Left ventricle myocardium inferior (tissue), 1 donor: Measurements from ENCODE around the gene MZT1. TPM values are rescaled to one million over a fixed set of nuclear protein-coding genes. Genes with fewer than 3 reads are reported as not detected.

Experiments used
- DNase-seq: peaks from one replicate; pipeline ENCODE4 v3.0.0-alpha.2; 2020
- H3K27ac ChIP-seq: fragments of 200-600 bp; replicated peaks from 2 replicates; pipeline ENCODE4 v1.8.0; 2021
- H3K27me3 ChIP-seq: fragments of 200-600 bp; 2 replicates; pipeline ENCODE4 v1.8.0; 2021; ENCODE audit warnings: low read depth
- H3K36me3 ChIP-seq: fragments of 200-600 bp; 2 replicates; pipeline ENCODE4 v1.8.0; 2021
- H3K4me1 ChIP-seq: fragments of 200-600 bp; 2 replicates; pipeline ENCODE4 v1.8.0; 2021
- H3K4me3 ChIP-seq: fragments of 200-600 bp; 2 replicates; pipeline ENCODE4 v1.8.0; 2021; ENCODE audit warnings: mild to moderate bottlenecking, moderate library complexity
- H3K9me3 ChIP-seq: fragments of 200-600 bp; replicated peaks from 2 replicates; pipeline ENCODE4 v1.8.0; 2021
- intact Hi-C: fragments of 100-400 bp; cut with micrococcal nuclease; formaldehyde crosslinking; loops from one replicate; pipeline ENCODE4 v1.11.0; 2022
- long read RNA-seq: library from polyadenylated mRNA; unstranded; transcript quantifications from one replicate; pipeline ENCODE4 v2.0.0, GENCODE V29; 2021
- total RNA-seq: library from RNA; stranded (reverse); fragmentation: NEBNext Ultra II Directional; extraction: Animal tissue kit (Norgen Biotek cat#: 25700); gene quantifications from one replicate; pipeline ENCODE4 v1.2.1, GENCODE V29; 2021
- TF ChIP-seq, protein P1 (sequence below): fragments of 200-600 bp; IDR thresholded peaks from 2 replicates; pipeline ENCODE4 v1.8.0; 2021; ENCODE audit warnings: antibody characterized with exemption, mild to moderate bottlenecking, borderline replicate concordance
- donor health status: DM: no; HTN: yes; CAD: no; lungs with severe emphysema.

MZT1 gene, protein sequence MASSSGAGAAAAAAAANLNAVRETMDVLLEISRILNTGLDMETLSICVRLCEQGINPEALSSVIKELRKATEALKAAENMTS
- total RNA-seq, result 7.0 TPM
- long read RNA-seq, transcript MZT1-201 (3 exons, 2,299 nt), result major isoform, 24 of 24 reads
- long read RNA-seq, partial matches to known transcripts, result 0 of 24 reads
- long read RNA-seq, other reads (novel, unspliced or antisense), result 0 of 24 reads

DNA sequence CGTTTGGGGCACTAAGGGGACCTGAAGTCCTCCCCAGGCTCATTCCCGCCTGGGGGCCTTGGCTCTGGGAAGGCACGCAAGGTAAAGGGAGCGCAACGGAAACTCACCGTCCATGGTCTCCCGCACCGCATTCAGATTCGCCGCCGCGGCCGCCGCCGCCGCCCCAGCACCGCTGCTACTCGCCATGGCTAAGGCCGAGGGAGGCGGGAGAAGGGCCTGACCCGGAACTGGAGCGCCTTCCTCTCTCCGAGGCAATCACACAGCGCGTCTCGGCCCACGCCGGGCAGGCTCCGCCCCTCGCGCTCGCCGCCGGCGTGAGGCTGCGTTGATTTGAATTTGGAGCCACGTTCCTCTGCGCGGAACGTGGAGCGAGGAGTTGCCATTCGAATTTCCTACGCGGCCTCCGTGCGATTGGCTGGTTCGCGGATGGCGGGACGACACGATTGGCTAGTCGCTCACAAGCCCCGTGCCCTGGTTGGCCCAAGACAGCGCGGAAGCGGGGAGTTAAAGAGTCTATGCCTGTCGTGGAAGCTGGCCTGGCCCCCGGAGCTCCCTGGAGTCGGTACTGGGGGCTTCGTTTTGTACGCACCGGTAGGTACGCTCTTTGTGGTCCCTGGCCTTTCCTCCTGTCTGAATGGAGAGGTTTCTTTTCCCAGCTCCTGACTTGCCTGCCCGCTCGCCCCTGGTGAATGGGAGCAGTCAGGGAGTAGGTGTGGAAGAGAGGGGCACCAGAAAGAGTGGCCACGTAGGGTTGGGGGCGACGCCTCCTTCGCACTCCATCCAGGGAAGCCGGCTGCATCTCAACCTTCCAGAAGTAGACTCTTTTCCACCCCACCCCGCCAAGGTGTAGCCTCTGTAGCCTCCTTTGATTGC lies at the start of gene MZT1, which contains the start of gene BORA:
MZT1 (minus strand) TSS at position 213 of the 873 bp plus-strand sequence; CDS start at position 186, 27 bp downstream.
BORA (plus strand) TSS at position 507 of the 873 bp plus-strand sequence. CDS start 1,018 bp downstream, outside the sequence.
- H3K9me3 ChIP-seq, result no peaks in the 10 kb centered on the region
- no peaks in the 10 kb centered on the region for H3K27me3 ChIP-seq
- H3K4me3 ChIP-seq, result peak within 1 kb of the TSS; percentile 81
- H3K4me1 ChIP-seq, result peaks cover 30% of the 10 kb centered on the region
- peak; percentile 96 for DNase-seq
- H3K36me3 ChIP-seq, result peaks cover 6% of the 10 kb centered on the region
- peak within 1 kb of the TSS; percentile 70 for H3K27ac ChIP-seq
- intact Hi-C loops, result no loop called here
- TF ChIP-seq, protein P1, sequence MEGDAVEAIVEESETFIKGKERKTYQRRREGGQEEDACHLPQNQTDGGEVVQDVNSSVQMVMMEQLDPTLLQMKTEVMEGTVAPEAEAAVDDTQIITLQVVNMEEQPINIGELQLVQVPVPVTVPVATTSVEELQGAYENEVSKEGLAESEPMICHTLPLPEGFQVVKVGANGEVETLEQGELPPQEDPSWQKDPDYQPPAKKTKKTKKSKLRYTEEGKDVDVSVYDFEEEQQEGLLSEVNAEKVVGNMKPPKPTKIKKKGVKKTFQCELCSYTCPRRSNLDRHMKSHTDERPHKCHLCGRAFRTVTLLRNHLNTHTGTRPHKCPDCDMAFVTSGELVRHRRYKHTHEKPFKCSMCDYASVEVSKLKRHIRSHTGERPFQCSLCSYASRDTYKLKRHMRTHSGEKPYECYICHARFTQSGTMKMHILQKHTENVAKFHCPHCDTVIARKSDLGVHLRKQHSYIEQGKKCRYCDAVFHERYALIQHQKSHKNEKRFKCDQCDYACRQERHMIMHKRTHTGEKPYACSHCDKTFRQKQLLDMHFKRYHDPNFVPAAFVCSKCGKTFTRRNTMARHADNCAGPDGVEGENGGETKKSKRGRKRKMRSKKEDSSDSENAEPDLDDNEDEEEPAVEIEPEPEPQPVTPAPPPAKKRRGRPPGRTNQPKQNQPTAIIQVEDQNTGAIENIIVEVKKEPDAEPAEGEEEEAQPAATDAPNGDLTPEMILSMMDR, result no peak

DNA sequence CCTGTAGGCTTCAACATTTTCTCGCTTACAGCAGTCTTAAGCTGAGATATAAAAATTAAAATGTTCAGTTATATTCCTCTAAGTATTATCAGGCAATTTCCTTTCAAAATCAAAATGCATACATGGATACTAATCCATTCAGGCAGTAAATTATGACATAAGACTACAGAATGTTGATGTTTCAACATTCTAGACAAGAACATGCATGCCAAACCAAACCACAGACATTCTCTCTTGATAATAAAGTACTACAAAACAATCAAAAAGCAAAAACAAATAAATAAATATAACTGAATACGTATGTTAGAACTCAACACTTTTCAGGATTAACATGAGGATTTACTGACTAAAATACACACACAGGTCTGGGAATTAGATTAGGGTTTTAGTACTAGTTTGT lies 46.6 kb upstream of the MZT1 start:
- H3K27ac ChIP-seq, result no peak overlapping the region
- H3K4me3 ChIP-seq, result no peak overlapping the region
- peaks cover 5% of the 10 kb centered on the region for H3K4me1 ChIP-seq
- H3K27me3 ChIP-seq, result no peaks in the 10 kb centered on the region
- intact Hi-C loops, result no loop called here
- DNase-seq, result no peak
- H3K36me3 ChIP-seq, result peaks cover 92% of the 10 kb centered on the region
- TF ChIP-seq, protein P1, result no peak
- no peaks in the 10 kb centered on the region for H3K9me3 ChIP-seq

DNA sequence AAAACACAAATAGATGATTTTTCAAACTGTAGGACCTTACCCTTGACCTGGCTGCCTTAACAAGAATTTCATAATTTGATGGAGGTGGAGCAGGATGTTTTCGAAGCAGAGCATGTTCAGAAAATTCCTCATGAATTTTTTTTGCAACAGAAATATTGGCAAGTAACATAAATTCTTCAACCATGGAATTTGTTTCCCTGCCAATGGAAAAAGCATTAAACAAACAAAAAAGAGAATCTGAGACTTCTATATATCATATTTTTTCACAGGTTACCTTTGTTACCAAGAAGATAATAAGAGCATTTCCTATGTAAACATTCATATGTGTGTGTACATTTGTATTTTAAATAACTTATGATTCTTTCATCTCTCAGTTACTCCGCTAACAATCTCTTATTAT lies 36.0 kb upstream of the MZT1 start:
- no peak overlapping the region for H3K27ac ChIP-seq
- TF ChIP-seq, protein P1, result no peak
- H3K4me1 ChIP-seq, result no peaks in the 10 kb centered on the region
- no peaks in the 10 kb centered on the region for H3K9me3 ChIP-seq
- H3K4me3 ChIP-seq, result no peak overlapping the region
- H3K27me3 ChIP-seq, result no peaks in the 10 kb centered on the region
- intact Hi-C loops, result no loop called here
- no peak for DNase-seq
- H3K36me3 ChIP-seq, result peaks cover 100% of the 10 kb centered on the region

DNA sequence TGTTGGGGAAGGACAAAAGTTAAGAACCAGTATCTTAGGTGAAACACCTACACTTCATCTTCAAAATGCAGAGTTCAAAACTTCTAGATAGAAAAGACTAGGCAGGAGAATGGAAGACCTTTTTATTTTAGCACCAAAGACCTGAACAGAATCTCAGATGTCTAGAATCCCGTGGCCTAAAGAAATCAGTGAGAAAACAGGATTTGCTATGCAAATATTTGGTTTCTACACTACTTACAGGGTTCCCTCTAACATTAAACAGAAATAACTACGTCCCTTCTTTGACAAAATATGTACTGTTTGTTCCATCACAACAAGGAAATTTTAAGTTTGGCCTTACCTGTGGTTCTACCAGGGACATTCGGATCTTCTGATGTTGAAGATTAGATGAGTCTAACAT lies 32.8 kb upstream of the MZT1 start:
- H3K27ac ChIP-seq, result no peak overlapping the region
- no peaks in the 10 kb centered on the region for H3K27me3 ChIP-seq
- no peaks in the 10 kb centered on the region for H3K4me1 ChIP-seq
- H3K9me3 ChIP-seq, result no peaks in the 10 kb centered on the region
- TF ChIP-seq, protein P1, result no peak
- H3K4me3 ChIP-seq, result no peak overlapping the region
- peaks cover 100% of the 10 kb centered on the region for H3K36me3 ChIP-seq
- intact Hi-C loops, result no loop called here
- DNase-seq, result no peak

DNA sequence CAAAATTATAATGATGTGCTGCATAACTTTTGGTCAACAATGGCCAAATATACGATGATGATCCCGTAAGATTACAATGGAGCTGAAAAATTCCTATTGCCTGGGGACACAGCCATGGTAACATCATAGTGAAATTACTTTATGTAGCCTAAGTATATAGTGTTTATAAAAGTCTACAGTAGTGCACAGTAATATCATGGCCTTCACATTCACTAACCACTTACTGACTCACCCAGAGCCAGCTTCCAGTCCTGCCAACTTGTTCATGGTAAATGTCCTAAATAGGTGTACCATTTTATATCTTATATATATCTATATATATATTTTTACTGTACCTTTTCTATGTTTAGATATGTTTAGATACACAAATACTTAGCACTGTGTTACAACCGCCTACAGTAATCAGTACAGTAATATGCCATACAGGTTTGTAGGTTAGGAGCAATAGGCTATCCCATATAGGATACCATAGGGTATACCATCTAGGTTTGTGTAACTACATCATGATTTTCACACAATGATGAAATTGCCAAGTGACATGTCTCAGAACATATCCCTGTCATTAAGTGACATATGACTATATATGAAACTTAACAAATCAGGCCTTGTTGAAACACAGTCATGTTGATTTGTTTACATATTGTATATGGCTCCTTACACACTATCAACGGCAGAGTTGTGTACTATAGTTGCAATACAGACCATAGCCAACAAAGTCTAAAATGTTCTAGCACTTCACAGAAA lies 30.5 kb upstream of the MZT1 start:
- Histone ChIP-seq H3K9me3 (no peaks in the 10 kb centered on the region), H3K27ac (no peak overlapping the region), H3K4me3 (no peak overlapping the region), H3K4me1 (no peaks in the 10 kb centered on the region), H3K27me3 (no peaks in the 10 kb centered on the region), H3K36me3 (peaks cover 100% of the 10 kb centered on the region)
- TF ChIP-seq, protein P1, result no peak
- no peak for DNase-seq
- intact Hi-C loops, result no loop called here
